Uterus (tissue), 4 donors: Measurements from ENCODE around the gene HLCS. TPM values are rescaled to one million over a fixed set of nuclear protein-coding genes. Genes with fewer than 3 reads are reported as not detected.

Experiments used
- DNase-seq, 2 donors: peaks; one replicate each; pipeline ENCODE4 v3.0.0-alpha.2; 2019 to 2020
- H3K27ac ChIP-seq, 2 donors: fragments of 200-600 bp; sonication (generic); 1 replicate in 1 of 2; 2 replicates in 1 of 2; pipeline ENCODE4 v1.5.1; 2016 to 2018
- H3K27me3 ChIP-seq, 2 donors: fragments of 200-600 bp; sonication (generic); one replicate each; pipeline ENCODE4 v1.5.1; 2018 to 2019; ENCODE audit warnings: control low read depth in 1 of 2
- H3K36me3 ChIP-seq, 2 donors: fragments of 200-600 bp; sonication (generic); one replicate each; pipeline ENCODE4 v1.5.1; 2019; ENCODE audit warnings: control low read depth in 1 of 2
- H3K4me1 ChIP-seq, 2 donors: fragments of 200-600 bp; sonication (generic); one replicate each; pipeline ENCODE4 v1.5.1; 2018 to 2019; ENCODE audit warnings: control low read depth in 1 of 2
- H3K4me3 ChIP-seq, 2 donors: fragments of 200-600 bp; sonication (generic); 1 replicate in 1 of 2; 2 replicates in 1 of 2; pipeline ENCODE4 v1.5.1; 2018 to 2019; ENCODE audit warnings: mild to moderate bottlenecking in 1 of 2
- H3K9me3 ChIP-seq, 2 donors: fragments of 200-600 bp; sonication (generic); one replicate each; pipeline ENCODE4 v1.5.1; 2019; ENCODE audit warnings: control low read depth in 1 of 2
- CTCF ChIP-seq, 4 experiments: fragments of 200-600 bp in 2 of 4; fragments of 450-650 bp in 2 of 4; sonication (generic) in 2 of 4; IDR thresholded peaks; one replicate each; pipeline ENCODE4 v1.5.1; 2016 to 2019; ENCODE audit warnings: antibody characterized with exemption in 4 of 4, mild to moderate bottlenecking in 2 of 4, moderate library complexity in 1 of 4
- POLR2A ChIP-seq, 2 donors: fragments of 450-650 bp; IDR thresholded peaks; one replicate each; pipeline ENCODE4 v1.6.1; 2016; ENCODE audit warnings: antibody characterized with exemption in 2 of 2, mild to moderate bottlenecking in 1 of 2, moderate library complexity in 1 of 2
- intact Hi-C: fragments of 100-400 bp; cut with DNase I; formaldehyde crosslinking; loops from one replicate; pipeline ENCODE4 v1.15.1; 2023; ENCODE audit warnings: low total_unique reads
- total RNA-seq, 4 donors: library from RNA; depleted of rRNA in 3 of 4; stranded (reverse); fragments of >200 nt in 3 of 4; gene quantifications; one replicate each; pipeline versions ENCODE4 v1.1.0 to v1.2.4, GENCODE V29; 2014 to 2023
- donor health status: DM: yes; HTN: yes; CAD: no.

The HLCS gene
- total RNA-seq, 4 donors from 2014 or later = 3.8 to 31.4 (median 15.4) TPM

GRCh38 chr21:36709030-36709867 lies 257.2 kb downstream of the HLCS start:
- no peaks in the 10 kb centered on the region for H3K36me3 ChIP-seq
- peaks cover 35 to 96% of the 10 kb centered on the region in 2 donors for H3K27me3 ChIP-seq
- no peak overlapping the region for H3K27ac ChIP-seq
- DNase-seq = no peak
- intact Hi-C loops = no loop called here
- TF ChIP-seq CTCF (IDR thresholded peaks at IDR 0.05) (no peak), POLR2A (IDR thresholded peaks at IDR 0.05) (no peak)
- no peak overlapping the region for H3K4me3 ChIP-seq
- H3K9me3 ChIP-seq = no peaks in the 10 kb centered on the region
- H3K4me1 ChIP-seq = peaks cover 0 to 15% of the 10 kb centered on the region in 2 donors

- no peak for TF ChIP-seq POLR2A (IDR thresholded peaks at IDR 0.05)
- no peak for TF ChIP-seq CTCF (IDR thresholded peaks at IDR 0.05)
- Histone ChIP-seq H3K36me3 (no peaks in the 10 kb centered on the region), H3K4me3 (no peak overlapping the region), H3K27me3 (peaks cover 35 to 94% of the 10 kb centered on the region in 2 donors), H3K27ac (no peak overlapping the region), H3K4me1 (peaks cover 0 to 15% of the 10 kb centered on the region in 2 donors), H3K9me3 (no peaks in the 10 kb centered on the region)
- intact Hi-C loops = no loop called here
- no peak for DNase-seq
Measured at GRCh38 chr21:36708286-36709029, 258.0 kb downstream of the HLCS start.

GRCh38 chr21:36707763-36708285 lies 258.6 kb downstream of the HLCS start:
- Histone ChIP-seq H3K27me3 (peaks cover 35 to 96% of the 10 kb centered on the region in 2 donors), H3K27ac (no peak overlapping the region), H3K4me1 (peaks cover 0 to 15% of the 10 kb centered on the region in 2 donors), H3K36me3 (no peaks in the 10 kb centered on the region), H3K9me3 (no peaks in the 10 kb centered on the region), H3K4me3 (no peak overlapping the region)
- DNase-seq = no peak
- intact Hi-C loops = no loop called here
- TF ChIP-seq POLR2A (IDR thresholded peaks at IDR 0.05) (no peak), CTCF (IDR thresholded peaks at IDR 0.05) (no peak)

- Histone ChIP-seq H3K27ac (no peak overlapping the region), H3K4me1 (peaks cover 0 to 15% of the 10 kb centered on the region in 2 donors), H3K27me3 (peaks cover 35 to 96% of the 10 kb centered on the region in 2 donors), H3K36me3 (no peaks in the 10 kb centered on the region), H3K4me3 (no peak overlapping the region), H3K9me3 (no peaks in the 10 kb centered on the region)
- no peak for TF ChIP-seq CTCF (IDR thresholded peaks at IDR 0.05)
- no peak for TF ChIP-seq POLR2A (IDR thresholded peaks at IDR 0.05)
- DNase-seq = no peak
- intact Hi-C loops = no loop called here
Measured at GRCh38 chr21:36706951-36707762, 259.3 kb downstream of the HLCS start.
